NCI-H82 (cell line): ENCODE measurements around the gene TNFSF4.

Source experiments
- DNase-seq: peaks from one replicate; lab custom pipeline; 2025; lab: John Stamatoyannopoulos, UW

TNFSF4 gene

GRCh38 chr1:173210716-173211231 is 3.6 kb upstream of the TNFSF4 start:
- no peak for DNase-seq

DNA sequence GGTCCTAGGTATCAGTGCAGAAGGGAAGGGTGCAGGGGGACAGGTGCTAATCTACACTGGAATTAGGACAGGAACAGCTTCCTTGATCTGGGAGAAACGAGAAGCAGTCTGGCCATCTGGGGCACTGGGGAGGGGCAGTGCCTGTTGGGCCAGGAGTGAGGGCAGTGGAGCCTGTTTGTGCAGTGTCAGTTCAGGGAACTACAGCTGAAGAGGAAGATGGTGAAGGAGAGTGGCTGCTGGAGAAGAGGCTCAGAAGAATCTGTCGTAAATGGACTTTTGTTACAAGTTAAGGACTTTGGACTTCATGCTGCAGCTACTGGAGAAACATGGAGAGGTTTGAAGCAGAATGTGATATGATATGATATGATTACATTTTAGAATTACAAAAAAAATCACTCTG is 3.2 kb upstream of the TNFSF4 start:
- DNase-seq = peak; percentile 11

- DNase-seq = no peak
Observed at GRCh38 chr1:173208868-173209267, 1.7 kb upstream of the TNFSF4 start.

- no peak for DNase-seq
Observed at GRCh38 chr1:173208146-173208545, 1.0 kb upstream of the TNFSF4 start.

DNA sequence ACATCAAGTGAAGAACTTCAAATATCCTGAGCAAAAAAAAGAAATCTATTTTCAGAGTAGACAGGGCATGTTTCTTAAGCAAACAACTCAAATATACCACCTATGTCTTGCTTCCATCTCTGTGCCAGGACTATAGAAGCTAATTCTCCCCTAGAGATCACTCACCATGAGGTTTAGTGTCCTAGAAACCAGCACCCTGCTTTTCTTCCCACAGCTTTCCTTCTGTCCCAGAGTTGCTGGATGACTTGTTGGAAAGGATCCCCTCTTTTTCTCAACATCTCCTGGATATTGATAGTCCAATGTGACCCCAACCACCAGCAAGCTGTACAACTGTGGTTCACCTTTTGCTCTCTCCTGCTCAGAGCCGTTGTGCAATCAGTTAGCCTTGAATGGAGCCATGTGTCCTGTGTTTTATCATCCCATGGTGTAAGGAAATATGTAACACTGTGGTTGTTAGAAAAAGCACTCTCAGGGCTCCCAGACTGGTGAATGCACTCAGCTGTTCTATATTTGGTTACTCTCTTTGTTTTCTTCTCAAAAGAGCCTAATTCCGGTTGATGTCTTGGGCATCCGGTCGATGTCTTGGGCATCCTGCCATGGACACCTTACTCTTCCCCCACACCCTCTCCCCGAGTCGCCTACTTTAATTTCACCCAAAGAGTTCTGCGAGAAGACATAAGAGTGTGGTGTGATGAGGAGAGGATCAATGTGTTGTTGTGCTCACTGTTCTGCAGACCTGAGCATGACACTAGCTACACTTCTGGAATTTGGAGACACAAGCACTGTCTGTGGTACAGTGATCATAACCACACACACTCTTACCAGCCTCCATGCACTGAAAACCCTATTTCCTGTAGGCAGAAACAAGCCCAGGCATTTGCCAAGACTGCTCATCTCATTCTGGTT is 1.7 kb downstream of the TNFSF4 start:
- no peak for DNase-seq

DNA sequence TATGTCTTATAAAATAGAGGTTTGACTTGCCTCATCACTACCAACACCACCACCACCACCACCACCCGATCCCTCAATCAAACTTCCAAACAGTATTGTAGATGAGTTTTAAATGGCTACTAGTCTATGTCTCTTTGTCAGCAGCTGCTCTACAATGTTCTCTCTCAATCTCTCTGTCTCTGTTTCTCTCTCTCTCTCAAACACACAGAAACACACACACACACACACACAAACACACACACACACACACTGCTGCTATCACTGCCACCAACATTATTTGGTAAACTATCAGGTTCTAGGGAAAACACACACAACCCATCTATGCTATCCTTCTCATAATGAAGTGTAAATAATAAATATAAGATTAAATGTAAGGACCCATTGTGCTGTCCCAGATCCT is 2.4 kb downstream of the TNFSF4 start:
- DNase-seq = no peak

DNA sequence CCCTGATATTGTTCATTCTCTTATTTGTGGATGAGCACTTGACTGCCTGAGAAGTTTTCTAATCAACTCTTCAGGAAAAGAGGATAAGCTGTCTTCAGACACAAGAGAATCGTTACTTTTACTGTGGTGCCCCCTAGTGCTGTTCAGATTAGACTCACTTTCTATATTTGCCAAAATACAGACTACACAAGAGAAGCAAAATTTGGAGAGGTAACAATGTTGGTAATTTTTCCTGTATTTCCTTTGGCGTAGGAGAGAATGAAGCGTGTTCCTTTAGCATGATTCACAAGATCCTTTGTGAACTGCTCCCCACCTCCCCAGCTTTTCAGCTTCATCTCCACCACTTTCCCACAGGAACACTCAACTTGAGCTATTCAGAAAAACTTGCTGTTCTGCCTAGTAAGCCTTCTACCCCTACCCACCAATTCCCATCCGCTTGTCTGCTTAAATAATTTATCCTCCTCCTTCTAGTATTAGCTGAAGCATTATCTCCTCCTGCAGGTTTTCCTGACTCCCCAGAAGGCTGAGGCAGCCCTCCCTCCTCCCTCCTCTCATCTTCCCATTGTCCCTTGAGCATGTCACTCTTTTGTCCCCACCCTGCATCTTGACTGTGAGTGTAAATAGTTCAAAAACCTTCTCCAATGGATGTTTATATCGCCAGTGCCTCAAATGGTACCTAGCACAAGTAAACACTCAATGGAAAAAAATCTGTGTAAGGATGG is 4.5 kb downstream of the TNFSF4 start:
- DNase-seq = peak; percentile 65

DNA sequence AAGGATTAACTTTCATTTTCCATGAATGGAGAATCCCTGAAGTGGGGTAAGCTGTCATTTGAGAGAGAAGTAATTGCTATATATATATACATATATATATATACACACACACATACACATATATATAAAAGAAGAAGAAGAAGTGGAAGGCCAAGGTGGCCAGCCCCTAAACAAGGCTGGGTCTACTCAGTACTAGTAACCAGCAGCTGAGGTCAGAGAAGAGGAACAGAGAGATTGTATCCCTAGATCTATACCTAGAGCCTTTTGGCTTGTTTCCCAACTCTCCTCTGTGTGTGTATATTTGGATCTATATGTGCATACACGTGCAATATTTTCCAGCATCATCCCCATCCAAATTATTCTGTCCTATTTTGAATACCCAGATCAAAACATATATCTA is 5.2 kb downstream of the TNFSF4 start:
- no peak for DNase-seq

- no peak for DNase-seq
Observed at GRCh38 chr1:173195596-173196088, 11.5 kb downstream of the TNFSF4 start.

DNA sequence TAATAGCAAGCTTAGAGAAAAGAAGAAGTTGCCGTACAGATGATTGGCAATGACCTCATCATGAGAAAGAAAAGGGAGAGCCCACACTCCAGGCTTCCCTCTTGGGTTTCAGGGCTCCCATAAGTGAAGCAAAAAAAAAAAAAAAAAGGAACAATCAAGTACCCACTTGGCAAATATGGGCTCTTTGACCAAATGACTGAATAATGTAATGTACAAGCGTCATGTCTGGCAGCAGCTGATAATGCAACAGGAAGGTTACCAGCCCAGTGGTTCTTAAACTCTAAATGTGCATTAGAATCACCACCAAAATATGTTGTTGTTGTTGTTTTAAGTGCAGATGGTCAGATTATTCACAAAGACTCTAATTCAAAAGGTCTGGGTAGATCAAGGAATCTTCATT is 13.5 kb downstream of the TNFSF4 start:
- no peak for DNase-seq

GRCh38 chr1:173191011-173191705 is 16.0 kb downstream of the TNFSF4 start:
- no peak for DNase-seq

DNA sequence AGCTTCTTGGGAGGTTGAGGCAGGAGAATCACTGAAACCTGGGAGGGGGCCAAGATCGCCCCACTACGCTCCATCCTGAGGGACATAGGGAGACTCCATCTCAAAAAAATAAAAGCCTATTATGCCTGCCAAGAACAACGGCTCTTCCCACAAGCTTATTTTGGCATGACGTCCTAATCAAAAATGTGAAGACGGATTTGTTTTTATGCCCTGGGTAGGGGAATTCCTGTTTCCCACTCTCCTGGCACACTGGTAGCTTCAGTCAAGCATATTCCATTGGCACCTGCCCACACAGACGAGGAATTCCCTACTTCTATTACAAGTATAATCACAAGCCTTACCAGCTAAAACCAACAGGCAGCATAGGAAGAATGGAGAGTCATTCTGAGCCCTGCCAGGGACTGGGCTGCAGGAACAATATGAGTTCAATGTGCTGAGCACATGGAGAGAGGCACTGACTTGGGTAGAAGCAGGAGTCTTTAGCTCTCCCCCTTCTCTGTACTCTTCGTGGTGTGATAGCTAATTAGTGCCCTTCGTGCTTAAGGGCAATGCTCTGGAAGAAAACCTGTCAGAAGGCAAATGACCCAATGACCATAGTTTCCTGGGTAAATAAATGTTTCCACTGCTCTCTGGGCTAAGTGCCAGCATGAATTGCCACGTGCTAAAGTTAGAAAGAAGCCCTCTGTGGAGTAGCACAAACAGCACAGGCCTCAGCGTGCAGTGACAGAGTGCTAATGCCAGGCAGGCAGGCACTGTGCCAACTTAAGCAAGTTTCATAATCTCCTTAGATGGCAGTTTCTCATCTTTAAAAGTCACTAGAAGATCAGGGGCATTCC is 16.8 kb downstream of the TNFSF4 start:
- DNase-seq = no peak

DNA sequence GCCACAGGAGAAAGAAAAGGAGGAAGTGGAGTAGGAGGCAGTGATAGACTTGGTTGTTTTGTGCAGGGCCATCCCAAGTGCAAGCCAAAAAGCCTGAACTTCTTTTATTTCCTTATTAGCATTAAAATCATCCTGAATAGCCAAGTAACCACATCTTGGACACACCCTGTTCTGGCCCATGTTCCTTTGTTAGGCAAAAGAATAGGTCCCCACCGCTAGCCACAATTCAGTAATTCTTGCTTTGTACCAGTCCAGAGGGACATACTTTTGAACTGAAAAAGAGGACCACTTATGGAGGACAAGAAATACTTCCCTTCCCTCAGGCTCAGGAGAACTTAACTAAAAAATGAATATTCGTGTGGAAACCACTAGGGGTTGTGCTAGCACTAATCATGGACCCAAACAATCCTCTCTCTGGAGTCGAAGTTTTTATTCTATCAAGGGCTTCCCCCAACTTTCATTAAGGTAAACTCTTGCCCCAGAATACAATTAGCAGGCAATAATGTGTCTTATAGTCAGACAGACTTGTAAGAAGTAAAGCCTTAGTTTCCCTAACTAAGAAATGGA is 19.4 kb downstream of the TNFSF4 start:
- no peak for DNase-seq

DNA sequence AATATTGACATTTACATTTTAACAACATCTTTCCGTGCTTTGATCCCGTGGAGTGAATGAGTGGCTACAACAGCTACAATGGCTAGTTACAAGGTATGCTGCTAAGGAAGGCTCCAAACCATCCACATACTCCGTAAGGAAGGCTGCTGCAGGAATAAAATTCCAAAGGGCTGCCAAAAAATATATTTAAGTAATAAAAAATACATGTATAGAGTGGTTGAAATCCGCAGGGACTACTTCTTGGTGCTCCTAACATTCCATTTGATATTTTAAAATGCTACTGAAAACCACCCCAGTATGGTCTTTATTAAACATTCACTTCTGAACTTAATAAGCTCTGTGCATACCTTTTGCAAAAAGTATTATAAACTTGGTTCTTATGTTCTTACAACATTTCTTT is 25.3 kb downstream of the TNFSF4 start:
- no peak for DNase-seq

DNA sequence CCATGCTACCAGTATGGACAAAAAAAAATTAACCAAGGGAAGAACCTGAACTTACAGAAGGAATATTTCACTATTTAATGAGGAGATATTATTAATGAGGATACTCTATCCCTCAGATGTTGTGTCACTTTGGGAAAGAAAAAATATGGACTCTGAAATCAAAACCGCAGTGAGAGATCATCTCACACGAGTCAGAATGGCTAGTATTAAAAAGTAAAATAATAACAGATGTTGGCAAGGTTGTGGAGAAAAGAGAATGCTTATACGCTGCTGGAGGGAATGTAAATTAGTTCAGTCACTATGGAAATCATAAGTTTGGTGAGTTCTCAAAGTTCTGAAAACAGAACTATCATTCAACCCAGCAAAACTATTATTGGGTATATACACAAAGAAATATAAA is 30.9 kb downstream of the TNFSF4 start:
- DNase-seq = no peak

DNA sequence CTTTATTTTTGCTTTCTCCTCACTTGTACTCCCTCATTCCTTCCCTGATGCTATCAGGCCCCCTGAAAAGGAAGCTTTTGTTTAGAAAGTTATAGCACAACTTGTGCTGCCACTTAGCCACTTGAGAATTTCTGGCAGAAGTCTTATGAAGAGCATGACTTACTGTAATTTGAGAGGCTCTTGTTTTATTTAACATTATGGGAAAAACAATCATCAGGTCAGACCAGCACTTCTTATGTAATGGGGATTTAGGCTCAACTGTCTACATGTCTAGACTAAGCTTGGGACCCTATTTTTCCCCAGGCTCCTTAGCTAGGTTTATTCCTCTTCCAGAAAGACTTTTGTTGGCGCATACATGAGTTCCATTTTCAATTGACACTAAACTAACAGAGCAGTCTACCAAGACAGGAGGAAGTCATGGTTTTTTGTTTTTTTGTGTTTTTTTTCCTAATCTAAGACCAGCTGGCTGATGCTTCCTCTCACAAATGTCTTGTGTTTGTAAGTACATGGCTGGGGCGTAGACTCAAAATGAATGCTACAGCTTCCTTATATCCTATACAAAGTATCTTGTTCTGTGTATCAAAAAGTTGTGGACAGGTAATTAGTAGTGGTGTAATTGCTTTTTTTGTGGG is 31.5 kb downstream of the TNFSF4 start:
- DNase-seq = no peak

- DNase-seq = no peak
Observed at GRCh38 chr1:173173388-173173787, 33.7 kb downstream of the TNFSF4 start.

- no peak for DNase-seq
Observed at GRCh38 chr1:173171152-173171551, 36.0 kb downstream of the TNFSF4 start.

DNA sequence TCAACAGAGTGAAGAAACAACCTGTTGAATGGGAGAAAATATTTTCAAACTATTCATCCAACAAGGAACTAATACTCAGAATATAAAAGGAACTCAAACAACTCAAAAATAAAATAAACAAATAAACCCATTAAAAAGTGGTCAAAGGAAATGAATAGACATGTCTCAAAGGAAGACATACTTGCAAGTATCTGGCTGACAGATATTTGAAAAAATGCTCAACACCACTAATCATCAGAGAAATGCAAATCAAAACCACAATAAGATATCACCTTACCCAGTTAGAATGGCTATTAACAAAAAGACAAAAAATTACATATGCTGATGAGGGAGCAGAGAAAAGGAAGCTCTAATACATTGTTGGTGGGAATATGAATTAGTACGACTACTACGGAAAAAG is 38.2 kb downstream of the TNFSF4 start:
- DNase-seq = no peak

DNA sequence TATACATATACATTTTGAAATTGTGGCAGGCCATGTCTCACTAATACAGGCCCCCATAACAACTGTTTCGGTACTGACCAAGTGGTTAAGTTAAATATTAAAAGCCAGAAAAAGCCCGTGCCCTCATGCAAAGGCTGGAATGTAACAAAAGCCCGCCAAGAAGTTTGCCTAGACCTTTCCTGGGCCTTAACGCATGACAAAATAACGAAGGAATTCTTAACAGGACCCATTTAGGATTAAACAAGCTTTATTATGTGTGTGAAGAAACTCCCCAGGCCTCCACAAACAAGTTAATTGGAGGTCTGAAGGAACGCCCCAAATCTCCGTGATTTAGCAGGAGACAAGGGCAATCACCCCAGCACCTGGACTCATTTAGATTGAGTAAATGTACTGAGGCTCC is 42.4 kb downstream of the TNFSF4 start:
- no peak for DNase-seq

GRCh38 chr1:173164178-173164577 is 43.0 kb downstream of the TNFSF4 start:
- DNase-seq = no peak
